HG02981 (cell line): ENCODE results near the gene OOSP4A.
"Not testable (repeated sequence)": the region's sequence is repeated elsewhere in the genome, so short reads cannot be mapped to it uniquely, and the experiment has no call there.

ENCODE experiments used
- ATAC-seq: cut with Tn5 transposase; IDR thresholded peaks from one replicate; pipeline ENCODE4 v1.9.1; 2021; ENCODE audit warnings: mild to moderate bottlenecking, moderate library complexity; ENCODE audit not compliant: unreplicated experiment

Gene OOSP4A

GRCh38 chr11:59973097-59973496 lies 9.3 kb downstream of the OOSP4A start:
- no peak for ATAC-seq

DNA sequence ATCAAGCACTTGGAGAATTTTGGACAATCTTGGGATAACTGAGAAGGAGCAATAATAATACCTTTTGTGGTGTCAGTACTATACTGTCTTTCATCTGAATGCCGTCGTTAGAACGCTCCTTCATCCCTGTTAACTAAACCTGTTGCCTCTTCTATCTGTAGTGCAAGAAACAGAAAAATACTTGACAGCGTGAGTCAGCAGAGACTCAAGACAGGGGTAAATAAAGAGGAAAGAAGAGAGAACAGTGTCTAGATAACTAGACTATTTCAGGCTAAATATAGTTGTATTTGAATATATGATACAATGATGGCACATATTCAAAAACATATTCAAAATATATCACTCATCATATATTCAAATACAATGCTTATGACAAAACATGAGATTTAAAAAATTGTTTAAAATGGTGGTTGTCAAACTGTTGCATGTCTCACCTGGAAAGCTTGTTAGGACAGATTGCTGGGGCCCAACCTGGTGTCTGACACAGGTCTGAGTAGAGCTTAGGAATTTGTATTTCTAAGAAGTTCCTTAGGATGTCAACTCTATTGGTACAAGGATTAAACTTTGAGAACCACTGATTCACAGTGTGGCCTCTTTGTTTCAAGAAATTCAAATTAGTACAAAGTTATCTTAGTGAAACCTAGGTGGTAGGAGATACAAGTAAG lies 17.4 kb downstream of the OOSP4A start:
- no peak for ATAC-seq

DNA sequence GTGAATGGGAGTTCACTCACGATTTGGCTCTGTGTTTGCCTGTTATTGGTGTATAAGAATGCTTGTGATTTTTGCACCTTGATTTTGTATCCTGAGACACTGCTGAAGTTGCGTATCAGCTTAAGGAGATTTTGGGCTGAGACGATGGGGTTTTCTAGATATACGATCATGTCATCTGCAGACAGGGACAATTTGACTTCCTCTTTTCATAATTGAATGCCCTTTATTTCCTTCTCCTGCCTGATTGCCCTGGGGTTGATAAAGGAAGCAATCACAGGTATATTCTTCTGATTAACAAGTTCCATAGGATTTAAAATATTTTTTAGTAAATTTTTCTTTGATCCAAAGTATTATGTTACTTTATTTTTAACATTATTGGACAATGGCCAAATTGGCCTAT lies 18.2 kb downstream of the OOSP4A start:
- not testable (repeated sequence) for ATAC-seq

GRCh38 chr11:59983212-59983611 lies 19.4 kb downstream of the OOSP4A start:
- no peak for ATAC-seq

- ATAC-seq: no peak
Measured at GRCh38 chr11:59984368-59984767, 20.5 kb downstream of the OOSP4A start.

DNA sequence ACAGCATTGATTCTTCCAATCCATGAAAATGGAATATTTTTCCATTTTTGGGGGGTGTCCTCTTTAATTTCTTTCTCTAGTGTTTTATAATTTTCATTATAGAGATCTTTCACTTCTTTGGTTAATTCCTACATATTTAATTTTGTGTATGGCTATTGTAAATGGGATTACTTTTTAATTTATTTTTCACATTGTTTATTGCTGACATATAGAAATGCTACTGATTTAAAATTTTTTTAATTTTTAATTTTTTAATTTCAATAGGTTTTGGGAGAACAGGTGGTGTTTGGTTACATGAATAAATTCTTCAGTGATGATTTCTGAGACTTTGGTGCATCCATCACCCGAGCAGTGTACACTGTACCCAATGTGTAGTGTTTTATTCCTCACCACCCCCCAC lies 26.6 kb downstream of the OOSP4A start:
- no peak for ATAC-seq

DNA sequence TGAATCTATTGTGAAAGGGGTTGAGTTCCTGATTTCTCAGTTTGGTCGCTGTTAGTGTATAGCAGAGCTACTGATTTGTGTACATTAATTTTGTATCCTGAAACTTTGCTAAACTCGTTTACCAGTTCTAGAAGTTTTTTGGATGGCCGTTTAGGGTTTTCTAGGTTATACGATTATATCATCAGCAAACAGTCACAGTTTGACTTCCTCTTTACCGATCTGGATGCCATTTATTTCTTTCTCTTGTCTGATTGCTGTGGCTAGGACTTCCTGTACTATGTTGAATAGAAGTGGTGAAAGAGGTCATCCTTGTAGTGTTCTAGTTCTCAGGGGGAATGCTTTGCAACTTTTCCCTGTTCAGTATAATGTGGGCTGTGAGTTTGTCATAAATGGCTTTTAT lies 28.6 kb downstream of the OOSP4A start:
- no peak for ATAC-seq

- ATAC-seq: no peak
Measured at GRCh38 chr11:59997800-59998199, 34.0 kb downstream of the OOSP4A start.

GRCh38 chr11:59999691-60000090 lies 35.9 kb downstream of the OOSP4A start:
- no peak for ATAC-seq

GRCh38 chr11:60003729-60004128 lies 39.9 kb downstream of the OOSP4A start:
- ATAC-seq: no peak

DNA sequence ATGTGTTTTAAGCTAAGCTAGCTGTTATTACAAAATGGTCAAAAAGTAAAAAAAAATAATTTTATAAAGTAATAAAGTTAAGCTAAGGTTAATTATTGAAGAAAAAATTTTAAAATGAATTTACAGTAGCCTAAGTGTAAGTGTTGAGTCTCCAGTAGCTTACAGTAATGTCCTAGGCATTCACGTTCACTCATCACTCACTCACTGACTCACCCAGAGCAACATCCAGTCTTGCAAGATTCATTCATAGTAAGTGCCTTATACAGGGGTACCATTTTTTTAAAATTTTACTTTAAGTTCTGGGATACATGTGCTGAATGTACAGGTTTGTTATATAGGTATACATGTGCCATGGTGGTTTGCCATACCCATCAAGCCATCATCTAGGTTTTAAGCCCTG lies 41.5 kb downstream of the OOSP4A start:
- no peak for ATAC-seq

DNA sequence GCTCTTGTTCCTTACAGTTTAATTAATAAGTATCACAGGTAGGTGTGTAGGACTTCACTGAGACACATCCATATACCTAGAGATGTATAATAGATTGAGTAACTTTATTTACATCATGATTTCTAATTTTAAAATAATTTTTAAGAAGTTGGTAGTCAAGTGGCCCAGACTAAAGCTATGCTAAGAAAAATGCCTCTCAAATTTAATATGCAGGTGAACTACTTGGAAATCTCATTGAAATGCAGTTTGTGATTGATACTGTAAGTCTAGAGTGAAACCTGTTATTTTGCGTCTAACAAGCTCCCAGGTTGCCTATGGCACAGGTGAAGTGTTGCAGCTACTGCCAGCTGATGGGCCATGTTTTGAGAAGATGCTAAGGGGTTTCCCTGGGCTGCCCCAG lies 53.0 kb downstream of the OOSP4A start, which contains the start of gene OOSP4B:
OOSP4B (plus strand) TSS at position 301 of the 400 bp plus-strand sequence.
- no peak for ATAC-seq

DNA sequence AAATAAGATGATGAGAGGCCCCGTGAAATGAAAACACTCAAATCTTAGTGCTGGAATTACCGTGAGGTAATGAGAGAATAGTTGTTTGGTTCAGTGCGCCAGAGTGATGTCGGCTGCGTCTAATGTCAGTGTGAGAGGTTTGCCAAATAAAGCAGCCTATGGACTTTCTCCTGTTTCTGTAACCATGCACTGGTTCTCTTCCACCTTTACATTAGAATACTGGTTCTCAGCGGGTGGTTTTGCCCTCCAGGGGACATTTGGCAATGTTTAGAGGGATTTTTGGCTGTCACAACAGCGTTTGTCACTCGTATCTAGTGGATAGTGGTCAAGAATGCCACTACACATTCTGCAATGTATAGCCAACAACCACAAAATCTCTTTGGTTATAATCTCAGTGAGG lies 54.2 kb downstream of the OOSP4A start:
- no peak for ATAC-seq
